NCI-H187 (cell line): ENCODE data around the gene RAD51AP2.

Experiments used
- DNase-seq, 2 experiments: peaks; one replicate each; lab custom pipeline; 2025; lab: John Stamatoyannopoulos, UW

Gene RAD51AP2

GRCh38 chr2:17470855-17471641 lies 47.2 kb downstream of the RAD51AP2 start:
- no peak for DNase-seq

- no peak for DNase-seq
These were observed 57.2 kb downstream of the RAD51AP2 start for GRCh38 chr2:17461087-17461475.
